Dendritic cell treated with granulocyte-macrophage colony-stimulating factor and Interleukin-4, amounts not matched to agents 40 ng/mL and 50 ng/mL, for 4 days (primary cell): Measurements from ENCODE around the gene LRRC32.

Experiments
- H3K27ac Mint-ChIP-seq: one replicate; pipeline ENCODE4 v1.8.0; 2022; ENCODE audit warnings: mild to moderate bottlenecking, mixed read lengths
- H3K27me3 Mint-ChIP-seq: one replicate; pipeline ENCODE4 v1.8.0; 2022; ENCODE audit warnings: mild to moderate bottlenecking, mixed read lengths
- H3K36me3 Mint-ChIP-seq: one replicate; pipeline ENCODE4 v1.8.0; 2022; ENCODE audit warnings: low read depth, mixed read lengths
- H3K4me1 Mint-ChIP-seq: one replicate; pipeline ENCODE4 v1.8.0; 2022; ENCODE audit warnings: low read depth, mixed read lengths
- H3K4me3 Mint-ChIP-seq: one replicate; pipeline ENCODE4 v1.8.0; 2022; ENCODE audit warnings: mild to moderate bottlenecking, moderate library complexity, mixed read lengths
- H3K9me3 Mint-ChIP-seq: one replicate; pipeline ENCODE4 v1.8.0; 2022; ENCODE audit warnings: mixed read lengths
- intact Hi-C: fragments of 100-400 bp; cut with micrococcal nuclease; formaldehyde crosslinking; loops from one replicate; pipeline ENCODE4 v1.15.0; 2022

Gene LRRC32, protein sequence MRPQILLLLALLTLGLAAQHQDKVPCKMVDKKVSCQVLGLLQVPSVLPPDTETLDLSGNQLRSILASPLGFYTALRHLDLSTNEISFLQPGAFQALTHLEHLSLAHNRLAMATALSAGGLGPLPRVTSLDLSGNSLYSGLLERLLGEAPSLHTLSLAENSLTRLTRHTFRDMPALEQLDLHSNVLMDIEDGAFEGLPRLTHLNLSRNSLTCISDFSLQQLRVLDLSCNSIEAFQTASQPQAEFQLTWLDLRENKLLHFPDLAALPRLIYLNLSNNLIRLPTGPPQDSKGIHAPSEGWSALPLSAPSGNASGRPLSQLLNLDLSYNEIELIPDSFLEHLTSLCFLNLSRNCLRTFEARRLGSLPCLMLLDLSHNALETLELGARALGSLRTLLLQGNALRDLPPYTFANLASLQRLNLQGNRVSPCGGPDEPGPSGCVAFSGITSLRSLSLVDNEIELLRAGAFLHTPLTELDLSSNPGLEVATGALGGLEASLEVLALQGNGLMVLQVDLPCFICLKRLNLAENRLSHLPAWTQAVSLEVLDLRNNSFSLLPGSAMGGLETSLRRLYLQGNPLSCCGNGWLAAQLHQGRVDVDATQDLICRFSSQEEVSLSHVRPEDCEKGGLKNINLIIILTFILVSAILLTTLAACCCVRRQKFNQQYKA

DNA sequence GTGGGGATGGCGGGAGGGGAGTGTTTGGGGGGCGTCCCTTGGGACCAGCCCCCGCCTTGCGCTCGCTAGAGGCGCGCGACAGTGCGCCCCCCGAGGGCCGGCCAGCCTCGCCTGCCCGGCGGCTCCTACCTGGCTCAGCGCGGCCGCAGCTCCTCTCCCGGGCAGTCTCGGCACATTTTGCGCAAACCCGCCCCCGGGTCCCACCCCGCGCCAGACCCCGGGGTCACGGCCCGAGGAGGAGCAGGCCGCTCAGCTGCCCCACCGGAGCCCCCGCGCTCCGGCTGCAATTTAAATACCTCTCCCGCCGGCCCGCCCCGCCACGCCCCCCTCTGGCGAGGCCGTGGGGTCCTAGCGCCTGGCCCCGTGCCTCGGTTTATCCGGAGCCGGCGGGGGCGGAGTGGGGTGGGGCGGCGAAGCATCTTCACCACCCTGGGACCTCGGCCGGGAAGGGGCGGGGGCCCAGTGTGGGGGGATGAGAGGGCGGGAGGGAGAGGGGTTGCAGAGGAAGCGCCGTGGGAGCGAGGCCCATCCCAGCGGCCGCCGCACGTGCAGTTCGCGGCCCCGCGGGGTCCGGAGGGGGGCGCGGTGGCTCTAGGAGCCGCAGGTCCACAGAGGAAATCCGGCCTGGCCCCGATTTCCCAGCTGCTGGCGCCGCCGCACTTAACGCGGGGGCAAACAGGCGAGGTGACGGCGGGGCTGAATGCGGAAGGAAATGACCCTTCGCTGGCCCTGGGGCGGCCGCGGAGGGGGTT lies at the start of gene LRRC32:
Gene LRRC32 (minus strand): TSS at position 263 of the 752 bp plus-strand sequence. CDS start 4,793 bp downstream, outside the sequence.
- no peaks in the 10 kb centered on the region for H3K9me3 Mint-ChIP-seq
- no peaks in the 10 kb centered on the region for H3K36me3 Mint-ChIP-seq
- H3K27me3 Mint-ChIP-seq = peaks cover 87% of the 10 kb centered on the region
- peak within 1 kb of the TSS; percentile 55 for H3K4me3 Mint-ChIP-seq
- intact Hi-C loops = loop anchor here (2.0 kb wide), 1 partner anchor 40 kb away; no protein-coding TSS in a partner anchor
- H3K4me1 Mint-ChIP-seq = peaks cover 32% of the 10 kb centered on the region
- no peak within 1 kb of the TSS for H3K27ac Mint-ChIP-seq

DNA sequence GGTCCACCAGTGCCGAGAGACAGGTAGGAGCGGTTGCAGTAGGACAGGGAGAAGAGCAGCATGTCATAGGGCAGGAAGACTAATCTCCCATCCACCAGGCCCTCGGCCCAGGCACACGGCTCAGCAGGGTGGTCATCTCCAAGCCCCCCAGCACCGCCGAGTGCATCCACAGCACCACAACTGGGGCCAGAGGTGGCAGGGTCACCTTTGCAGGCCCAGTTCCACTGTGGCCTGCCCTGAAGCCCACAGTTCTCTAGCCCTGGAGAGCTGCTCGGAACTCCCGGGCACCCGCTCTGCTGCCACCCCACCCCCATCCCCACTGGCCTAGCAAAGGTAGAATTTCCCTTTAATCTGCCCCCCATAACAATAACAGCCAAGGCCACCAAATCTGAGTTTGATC lies 49.1 kb upstream of the LRRC32 start:
- no peaks in the 10 kb centered on the region for H3K9me3 Mint-ChIP-seq
- H3K4me1 Mint-ChIP-seq = peaks cover 12% of the 10 kb centered on the region
- H3K27me3 Mint-ChIP-seq = peaks cover 33% of the 10 kb centered on the region
- intact Hi-C loops = no loop called here
- no peaks in the 10 kb centered on the region for H3K36me3 Mint-ChIP-seq
- H3K4me3 Mint-ChIP-seq = no peak overlapping the region
- H3K27ac Mint-ChIP-seq = no peak overlapping the region

DNA sequence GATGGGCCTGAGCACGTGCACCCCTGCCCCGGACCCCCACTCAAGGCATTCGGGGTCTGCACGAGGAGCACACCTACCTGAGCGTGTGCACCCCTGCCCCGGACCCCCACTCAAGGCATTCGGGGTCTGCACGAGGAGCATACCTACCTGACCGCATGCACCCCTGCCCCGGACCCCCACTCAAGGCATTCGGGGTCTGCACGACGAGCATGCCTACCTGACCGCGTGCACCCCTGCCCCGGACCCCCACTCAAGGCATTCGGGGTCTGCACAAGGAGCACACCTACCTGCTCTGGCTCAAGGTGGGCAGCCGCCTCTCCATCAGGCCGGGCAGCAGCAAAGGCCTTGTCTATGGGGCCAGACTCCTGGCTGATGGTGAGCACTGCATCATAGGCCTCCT lies 48.7 kb upstream of the LRRC32 start:
- no peak overlapping the region for H3K27ac Mint-ChIP-seq
- H3K36me3 Mint-ChIP-seq = no peaks in the 10 kb centered on the region
- peaks cover 32% of the 10 kb centered on the region for H3K27me3 Mint-ChIP-seq
- intact Hi-C loops = no loop called here
- H3K4me3 Mint-ChIP-seq = no peak overlapping the region
- no peaks in the 10 kb centered on the region for H3K9me3 Mint-ChIP-seq
- peaks cover 12% of the 10 kb centered on the region for H3K4me1 Mint-ChIP-seq

DNA sequence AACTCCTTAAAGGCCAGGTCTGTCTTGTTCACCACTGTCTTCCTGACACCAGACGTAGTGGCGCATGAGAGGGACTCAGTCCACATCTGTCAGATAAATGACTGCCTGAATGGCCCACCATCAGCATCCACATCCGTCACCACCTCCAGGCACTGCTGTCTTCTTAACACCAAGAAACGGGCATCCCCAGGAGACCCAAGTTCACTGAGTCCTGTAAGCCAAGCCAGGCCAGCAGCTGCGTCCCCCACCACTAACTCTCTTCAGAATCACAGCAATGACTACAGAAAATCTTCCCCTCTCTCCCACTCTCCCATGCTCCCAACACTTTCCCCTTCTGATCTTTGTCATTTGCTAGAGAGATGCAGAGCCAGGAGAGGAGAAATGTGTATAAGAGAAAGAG lies 47.3 kb upstream of the LRRC32 start:
- Mint-ChIP-seq H3K9me3 (no peaks in the 10 kb centered on the region), H3K27ac (no peak overlapping the region), H3K36me3 (no peaks in the 10 kb centered on the region), H3K27me3 (peaks cover 21% of the 10 kb centered on the region), H3K4me1 (peaks cover 12% of the 10 kb centered on the region), H3K4me3 (no peak overlapping the region)
- intact Hi-C loops = no loop called here

DNA sequence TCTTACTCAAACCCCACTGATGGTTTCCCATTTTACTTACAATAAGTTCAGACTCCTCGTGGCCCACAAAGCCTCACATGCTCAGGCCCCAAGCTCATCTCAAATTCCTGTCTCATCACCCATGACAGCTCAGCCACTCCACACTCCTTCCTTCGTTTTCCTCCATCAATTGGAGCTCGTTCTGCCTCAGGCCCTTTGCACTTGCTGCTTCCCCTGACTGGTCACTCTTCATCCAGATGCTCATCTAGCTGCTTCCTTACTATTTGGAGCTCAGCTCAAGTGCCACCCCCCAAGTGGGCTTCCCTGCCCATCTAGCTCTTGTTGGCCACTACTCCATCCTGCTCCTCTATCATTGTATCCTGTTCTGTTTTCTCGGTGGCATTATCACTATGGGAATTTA lies 46.8 kb upstream of the LRRC32 start:
- Mint-ChIP-seq H3K27me3 (peaks cover 17% of the 10 kb centered on the region), H3K36me3 (no peaks in the 10 kb centered on the region), H3K4me1 (peaks cover 10% of the 10 kb centered on the region), H3K9me3 (no peaks in the 10 kb centered on the region), H3K4me3 (no peak overlapping the region), H3K27ac (no peak overlapping the region)
- intact Hi-C loops = no loop called here

DNA sequence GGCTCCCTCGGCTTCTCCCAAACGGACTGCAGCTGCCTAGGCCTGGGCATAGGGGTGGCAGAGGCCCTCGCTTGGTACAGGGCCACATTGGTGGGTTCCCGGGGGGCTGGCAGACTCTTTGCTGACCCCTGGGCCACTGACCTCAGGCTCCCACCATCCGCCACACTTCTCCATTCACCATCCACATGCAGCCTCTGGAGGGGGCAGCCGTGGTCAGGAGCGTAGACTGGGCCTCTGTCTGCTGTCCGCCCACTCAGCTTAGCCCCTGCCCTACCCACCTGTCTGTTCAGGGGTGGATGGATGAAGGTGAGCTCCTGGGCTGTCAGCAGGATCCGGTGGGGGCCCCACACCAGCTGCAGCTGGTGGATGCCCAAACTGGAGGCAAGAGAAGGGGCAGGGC lies 45.7 kb upstream of the LRRC32 start:
- no peaks in the 10 kb centered on the region for H3K4me1 Mint-ChIP-seq
- intact Hi-C loops = no loop called here
- H3K36me3 Mint-ChIP-seq = no peaks in the 10 kb centered on the region
- peaks cover 8% of the 10 kb centered on the region for H3K27me3 Mint-ChIP-seq
- no peak overlapping the region for H3K4me3 Mint-ChIP-seq
- H3K9me3 Mint-ChIP-seq = no peaks in the 10 kb centered on the region
- no peak overlapping the region for H3K27ac Mint-ChIP-seq

DNA sequence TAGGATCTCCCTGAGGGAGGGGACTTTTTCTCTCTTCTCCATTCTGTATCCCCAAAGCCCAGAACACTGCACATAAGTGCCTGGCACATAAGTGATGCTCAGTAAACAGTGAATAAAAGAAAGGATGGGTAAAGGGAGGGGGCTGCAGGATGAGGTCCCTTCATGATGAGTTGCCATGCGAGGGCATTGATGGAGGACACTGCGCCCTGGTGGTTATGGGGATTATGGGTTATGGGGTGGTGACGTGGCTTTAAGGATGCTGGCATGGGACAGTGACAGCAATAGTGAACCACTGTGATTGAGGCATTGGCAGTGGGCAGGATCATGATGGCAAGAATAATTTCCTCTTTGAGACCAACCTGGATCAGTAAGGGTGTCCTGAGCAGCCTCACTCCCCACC lies 43.9 kb upstream of the LRRC32 start:
- H3K4me3 Mint-ChIP-seq = no peak overlapping the region
- H3K27ac Mint-ChIP-seq = no peak overlapping the region
- no peaks in the 10 kb centered on the region for H3K4me1 Mint-ChIP-seq
- H3K9me3 Mint-ChIP-seq = no peaks in the 10 kb centered on the region
- peaks cover 13% of the 10 kb centered on the region for H3K27me3 Mint-ChIP-seq
- intact Hi-C loops = no loop called here
- no peaks in the 10 kb centered on the region for H3K36me3 Mint-ChIP-seq

DNA sequence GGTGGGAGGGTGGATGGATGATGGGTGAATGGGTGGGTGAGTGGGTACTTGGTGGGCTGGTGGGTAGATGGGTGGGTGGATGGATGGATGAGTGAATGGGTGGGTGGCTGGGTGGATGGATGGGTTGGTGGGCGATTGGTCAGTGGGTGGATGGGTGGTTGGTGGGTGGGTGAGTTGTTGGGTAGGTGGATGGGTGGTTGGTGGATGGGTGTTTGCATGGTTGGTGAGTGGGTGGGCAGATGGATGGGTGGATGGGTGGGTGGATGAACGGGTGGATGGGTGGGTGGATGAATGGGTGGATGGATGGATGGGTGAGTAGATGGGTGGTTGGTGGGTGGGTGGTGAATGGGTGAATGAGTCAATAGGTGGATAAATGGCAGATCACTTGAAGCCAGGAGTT lies 43.0 kb upstream of the LRRC32 start:
- intact Hi-C loops = no loop called here
- Mint-ChIP-seq H3K27me3 (peaks cover 13% of the 10 kb centered on the region), H3K4me1 (no peaks in the 10 kb centered on the region), H3K9me3 (no peaks in the 10 kb centered on the region), H3K4me3 (no peak overlapping the region), H3K36me3 (no peaks in the 10 kb centered on the region), H3K27ac (no peak overlapping the region)

DNA sequence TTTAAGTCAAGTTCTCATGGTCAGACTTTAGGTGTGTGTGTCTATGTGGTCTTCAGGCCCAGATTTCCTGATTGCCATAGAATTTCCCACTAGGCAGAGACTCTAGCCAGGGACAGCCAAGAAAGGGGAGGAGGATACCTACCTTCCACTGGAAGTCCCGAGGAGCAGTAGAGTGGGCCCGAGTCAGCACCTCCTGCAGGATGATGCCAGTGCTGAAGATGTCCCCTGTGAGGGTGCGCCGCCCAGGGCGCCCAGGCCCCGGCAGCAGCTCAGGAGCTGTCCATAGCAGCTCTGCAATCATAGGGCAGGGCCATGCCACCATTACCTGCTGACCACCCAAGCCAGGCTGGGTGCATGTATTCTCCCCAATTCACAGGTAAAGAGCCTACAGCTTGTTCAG lies 41.6 kb upstream of the LRRC32 start:
- Mint-ChIP-seq H3K4me3 (no peak overlapping the region), H3K4me1 (no peaks in the 10 kb centered on the region), H3K36me3 (no peaks in the 10 kb centered on the region), H3K9me3 (no peaks in the 10 kb centered on the region), H3K27me3 (peaks cover 17% of the 10 kb centered on the region), H3K27ac (no peak overlapping the region)
- intact Hi-C loops = no loop called here

DNA sequence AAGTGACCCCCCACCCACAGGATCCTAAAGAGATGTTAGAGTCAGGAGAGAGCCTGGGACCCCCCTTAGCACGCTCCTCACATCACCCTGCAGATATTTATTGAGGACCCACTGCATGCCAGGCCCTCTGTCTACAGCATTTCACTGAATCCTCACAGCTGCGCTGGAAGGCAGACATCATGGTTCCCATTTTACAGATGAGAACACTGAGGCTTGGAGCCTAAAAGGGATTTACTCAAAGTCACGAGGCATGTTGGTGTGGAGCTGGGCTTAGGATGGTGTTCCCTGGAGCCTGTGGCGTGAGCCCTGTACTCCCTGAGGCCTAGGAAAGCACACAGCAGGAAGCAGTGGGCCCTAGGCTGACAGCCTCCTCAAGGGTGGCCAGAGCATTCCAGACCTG lies 39.2 kb upstream of the LRRC32 start:
- Mint-ChIP-seq H3K27me3 (peaks cover 20% of the 10 kb centered on the region), H3K27ac (no peak overlapping the region), H3K4me1 (peaks cover 8% of the 10 kb centered on the region), H3K4me3 (no peak overlapping the region), H3K9me3 (peaks cover 19% of the 10 kb centered on the region), H3K36me3 (no peaks in the 10 kb centered on the region)
- intact Hi-C loops = no loop called here

DNA sequence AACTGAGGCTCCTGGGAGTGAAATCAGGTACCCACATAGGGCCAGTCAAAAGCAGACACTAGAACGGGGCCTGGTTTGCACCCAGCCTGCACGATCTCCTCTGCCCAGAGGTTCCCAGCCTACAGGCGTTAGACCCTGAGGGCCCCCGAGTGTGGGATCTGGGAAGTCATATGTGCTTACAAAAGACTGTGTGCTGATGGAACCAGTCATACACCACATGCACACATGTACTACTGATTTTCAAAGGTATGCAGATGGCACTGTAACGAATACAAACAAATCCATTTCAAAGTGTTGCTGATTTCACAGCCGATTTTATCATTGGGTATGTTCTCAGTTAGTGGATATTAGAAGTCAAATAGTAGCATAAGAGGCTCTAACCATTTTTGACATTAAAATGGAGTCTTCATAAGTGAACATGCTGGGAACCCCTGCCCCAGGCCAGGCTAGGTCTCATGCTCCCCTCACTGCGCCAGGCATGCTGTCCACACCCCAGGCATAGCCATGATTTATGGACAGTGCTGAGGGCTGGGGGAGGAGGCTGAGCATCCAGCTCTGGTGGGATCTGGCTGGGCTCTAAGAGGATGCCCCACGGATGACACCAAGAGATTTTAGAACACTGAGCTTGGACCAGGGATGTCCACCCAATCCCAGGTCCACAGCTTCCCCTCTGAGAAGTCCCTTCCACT lies 38.6 kb upstream of the LRRC32 start:
- Mint-ChIP-seq H3K4me3 (no peak overlapping the region), H3K4me1 (peaks cover 8% of the 10 kb centered on the region), H3K36me3 (no peaks in the 10 kb centered on the region), H3K9me3 (peaks cover 25% of the 10 kb centered on the region), H3K27ac (no peak overlapping the region), H3K27me3 (peaks cover 24% of the 10 kb centered on the region)
- intact Hi-C loops = no loop called here

DNA sequence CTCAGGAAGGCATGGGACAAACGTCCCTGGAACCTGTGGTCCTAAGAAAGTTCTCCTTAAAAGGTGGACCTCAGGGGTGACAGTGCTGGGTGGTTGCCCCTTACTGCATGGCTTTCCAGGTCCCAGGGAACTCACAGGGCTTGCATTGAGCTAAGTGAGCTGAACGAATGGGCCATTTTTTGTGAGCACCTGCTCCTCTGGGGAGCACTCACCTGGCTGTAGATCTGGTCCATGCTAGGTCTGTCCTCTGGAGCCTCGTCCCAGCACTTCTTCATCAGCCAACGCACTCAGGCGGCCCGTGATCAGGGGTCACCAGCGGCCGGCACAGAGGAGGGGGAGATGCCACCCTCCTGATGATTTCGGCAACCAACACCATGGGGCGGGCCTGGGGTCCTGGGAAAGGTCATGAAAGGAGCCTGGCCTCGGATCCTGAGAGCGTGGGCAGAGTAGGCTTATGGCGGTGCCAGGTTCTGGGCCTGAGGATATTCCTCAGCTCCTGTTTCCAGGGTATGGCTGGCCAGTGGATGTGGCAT lies 36.8 kb upstream of the LRRC32 start:
- peaks cover 26% of the 10 kb centered on the region for H3K27me3 Mint-ChIP-seq
- no peak overlapping the region for H3K4me3 Mint-ChIP-seq
- intact Hi-C loops = no loop called here
- H3K4me1 Mint-ChIP-seq = peaks cover 8% of the 10 kb centered on the region
- H3K36me3 Mint-ChIP-seq = no peaks in the 10 kb centered on the region
- H3K27ac Mint-ChIP-seq = no peak overlapping the region
- peaks cover 26% of the 10 kb centered on the region for H3K9me3 Mint-ChIP-seq

DNA sequence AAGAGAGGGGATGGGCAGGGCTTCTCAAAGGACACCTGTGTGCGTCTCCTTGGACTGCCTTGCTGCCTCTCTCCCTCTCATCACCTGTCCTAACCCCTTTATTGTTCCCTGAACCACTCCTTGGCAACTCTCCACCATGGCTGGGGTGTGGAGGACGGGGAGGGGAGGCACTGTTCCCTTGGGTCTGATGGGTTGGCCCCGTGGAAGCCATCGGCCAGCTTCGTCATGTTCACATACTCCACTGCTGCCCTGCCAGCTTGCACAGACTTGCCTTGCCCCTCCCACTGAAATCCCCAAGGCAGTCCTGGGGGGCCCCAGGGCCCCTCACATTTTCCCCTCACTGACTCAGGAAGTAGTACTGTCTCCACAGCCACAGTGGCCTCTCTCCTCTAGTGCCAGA lies 36.1 kb upstream of the LRRC32 start:
- peaks cover 8% of the 10 kb centered on the region for H3K4me1 Mint-ChIP-seq
- no peak overlapping the region for H3K4me3 Mint-ChIP-seq
- no peak overlapping the region for H3K27ac Mint-ChIP-seq
- peaks cover 28% of the 10 kb centered on the region for H3K27me3 Mint-ChIP-seq
- H3K9me3 Mint-ChIP-seq = peaks cover 26% of the 10 kb centered on the region
- intact Hi-C loops = no loop called here
- H3K36me3 Mint-ChIP-seq = no peaks in the 10 kb centered on the region
